RWPE2 (cell line): ENCODE results near the gene COL4A2.

Experiments
- ATAC-seq: fragments of 200-7000 bp; cut with Tn5 transposase; 3 replicates; pipeline ENCODE4 v1.9.1; 2021; ENCODE audit warnings: low read depth
- DNase-seq: peaks from one replicate; pipeline ENCODE4 v3.0.0-alpha.2; 2020; ENCODE audit warnings: low spot score
- H3K27ac ChIP-seq: fragments of 450-650 bp; 2 replicates; pipeline ENCODE4 v1.5.1; 2017; ENCODE audit warnings: mild to moderate bottlenecking; ENCODE audit not compliant: poor library complexity, severe bottlenecking
- H3K27me3 ChIP-seq: fragments of 250-450 bp; sonication (Bioruptor Pico); 2 replicates; pipeline ENCODE4 v1.5.1; 2021; ENCODE audit warnings: mild to moderate bottlenecking, moderate library complexity; ENCODE audit not compliant: insufficient read depth, poor library complexity, severe bottlenecking
- H3K36me3 ChIP-seq: fragments of 250-450 bp; sonication (Bioruptor Pico); 2 replicates; pipeline ENCODE4 v1.5.1; 2020; ENCODE audit warnings: low read depth, mild to moderate bottlenecking, moderate library complexity
- H3K4me1 ChIP-seq: fragments of 250-450 bp; sonication (Bioruptor Pico); 2 replicates; pipeline ENCODE4 v1.5.1; 2021; ENCODE audit warnings: mild to moderate bottlenecking, moderate library complexity; ENCODE audit not compliant: insufficient read depth, poor library complexity, severe bottlenecking
- H3K4me3 ChIP-seq: fragments of 250-450 bp; sonication (Bioruptor Pico); 2 replicates; pipeline ENCODE4 v1.5.1; 2021; ENCODE audit warnings: mild to moderate bottlenecking, moderate library complexity; ENCODE audit not compliant: severe bottlenecking
- H3K9me3 ChIP-seq: fragments of 250-450 bp; sonication (Bioruptor Pico); 2 replicates; pipeline ENCODE4 v1.5.1; 2021; ENCODE audit warnings: mild to moderate bottlenecking, moderate library complexity; ENCODE audit not compliant: severe bottlenecking
- TF ChIP-seq, protein P1 (sequence below): fragments of 450-650 bp; IDR thresholded peaks from one replicate; pipeline ENCODE4 v1.5.1; 2017; ENCODE audit warnings: mild to moderate bottlenecking, moderate library complexity; ENCODE audit not compliant: poor library complexity, severe bottlenecking

COL4A2 gene

DNA sequence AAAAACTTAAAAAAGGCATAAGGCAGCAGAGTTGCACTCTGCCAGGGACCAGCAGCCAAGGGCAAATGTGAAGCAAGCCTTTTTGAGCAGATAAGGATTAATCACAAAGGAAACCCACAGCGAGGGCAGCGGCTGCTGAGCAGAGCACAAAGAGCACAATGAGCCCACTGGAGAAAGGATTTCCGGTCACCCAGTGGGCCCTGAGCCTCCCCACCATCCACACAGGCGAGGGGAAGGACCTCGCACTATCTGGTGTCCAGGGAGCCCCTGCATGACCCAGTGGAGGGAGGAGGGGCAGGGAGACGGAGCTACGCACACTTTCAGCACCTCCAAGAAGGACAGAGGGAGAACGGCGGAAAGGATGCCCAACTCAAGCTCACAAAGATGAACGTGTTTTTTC, 40.1 kb upstream of the COL4A2 start:
- TF ChIP-seq, protein P1, sequence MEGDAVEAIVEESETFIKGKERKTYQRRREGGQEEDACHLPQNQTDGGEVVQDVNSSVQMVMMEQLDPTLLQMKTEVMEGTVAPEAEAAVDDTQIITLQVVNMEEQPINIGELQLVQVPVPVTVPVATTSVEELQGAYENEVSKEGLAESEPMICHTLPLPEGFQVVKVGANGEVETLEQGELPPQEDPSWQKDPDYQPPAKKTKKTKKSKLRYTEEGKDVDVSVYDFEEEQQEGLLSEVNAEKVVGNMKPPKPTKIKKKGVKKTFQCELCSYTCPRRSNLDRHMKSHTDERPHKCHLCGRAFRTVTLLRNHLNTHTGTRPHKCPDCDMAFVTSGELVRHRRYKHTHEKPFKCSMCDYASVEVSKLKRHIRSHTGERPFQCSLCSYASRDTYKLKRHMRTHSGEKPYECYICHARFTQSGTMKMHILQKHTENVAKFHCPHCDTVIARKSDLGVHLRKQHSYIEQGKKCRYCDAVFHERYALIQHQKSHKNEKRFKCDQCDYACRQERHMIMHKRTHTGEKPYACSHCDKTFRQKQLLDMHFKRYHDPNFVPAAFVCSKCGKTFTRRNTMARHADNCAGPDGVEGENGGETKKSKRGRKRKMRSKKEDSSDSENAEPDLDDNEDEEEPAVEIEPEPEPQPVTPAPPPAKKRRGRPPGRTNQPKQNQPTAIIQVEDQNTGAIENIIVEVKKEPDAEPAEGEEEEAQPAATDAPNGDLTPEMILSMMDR = no peak
- DNase-seq (no peak), ATAC-seq (no peak)
- no peak overlapping the region for H3K4me3 ChIP-seq
- no peaks in the 10 kb centered on the region for H3K27me3 ChIP-seq
- no peak overlapping the region for H3K27ac ChIP-seq
- H3K4me1 ChIP-seq = no peaks in the 10 kb centered on the region
- H3K36me3 ChIP-seq = peaks cover 15% of the 10 kb centered on the region
- H3K9me3 ChIP-seq = no peaks in the 10 kb centered on the region

- no peak for ATAC-seq
- H3K27ac ChIP-seq = no peak overlapping the region
- H3K27me3 ChIP-seq = no peaks in the 10 kb centered on the region
- no peak for DNase-seq
- TF ChIP-seq, protein P1 = no peak
- H3K4me1 ChIP-seq = no peaks in the 10 kb centered on the region
- H3K9me3 ChIP-seq = no peaks in the 10 kb centered on the region
- peaks cover 17% of the 10 kb centered on the region for H3K36me3 ChIP-seq
- no peak overlapping the region for H3K4me3 ChIP-seq
These were observed 39.0 kb upstream of the COL4A2 start for GRCh38 chr13:110268061-110268460.

- H3K9me3 ChIP-seq = no peaks in the 10 kb centered on the region
These were observed 38.4 kb upstream of the COL4A2 start for GRCh38 chr13:110268576-110269185.

GRCh38 chr13:110269509-110270185, 37.4 kb upstream of the COL4A2 start:
- H3K9me3 ChIP-seq = no peaks in the 10 kb centered on the region
- H3K27me3 ChIP-seq = no peaks in the 10 kb centered on the region
- no peak overlapping the region for H3K27ac ChIP-seq
- no peak overlapping the region for H3K4me3 ChIP-seq
- DNase-seq = no peak
- ATAC-seq = no peak
- peaks cover 17% of the 10 kb centered on the region for H3K36me3 ChIP-seq
- no peaks in the 10 kb centered on the region for H3K4me1 ChIP-seq
- TF ChIP-seq, protein P1 = no peak

More at GRCh38 chr13:110268576-110269185, 38.4 kb upstream of the COL4A2 start:
- Histone ChIP-seq H3K27ac (no peak overlapping the region), H3K36me3 (peaks cover 17% of the 10 kb centered on the region), H3K27me3 (no peaks in the 10 kb centered on the region), H3K4me1 (no peaks in the 10 kb centered on the region), H3K4me3 (no peak overlapping the region)
- no peak for ATAC-seq
- no peak for DNase-seq
- TF ChIP-seq, protein P1 = no peak

DNA sequence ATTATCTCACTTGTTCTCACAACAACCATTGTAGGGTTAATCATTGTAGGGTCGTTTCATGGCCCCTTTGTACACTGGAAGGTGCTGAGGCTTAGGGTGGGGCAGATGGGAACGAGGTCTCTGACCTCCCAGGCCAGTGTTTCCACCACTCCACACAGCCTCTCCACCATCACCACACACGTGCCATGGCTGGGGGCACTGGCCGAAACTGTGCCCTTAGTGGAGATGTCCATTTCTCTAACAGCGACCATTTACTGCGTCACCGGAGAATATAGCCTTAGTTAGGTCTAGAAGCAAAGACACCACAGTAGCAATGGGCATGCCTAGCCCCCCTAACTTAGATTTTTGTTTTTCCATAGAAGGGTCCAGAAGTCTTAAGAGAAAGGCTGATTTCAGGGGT, 36.6 kb upstream of the COL4A2 start:
- ATAC-seq = no peak
- Histone ChIP-seq H3K36me3 (peaks cover 17% of the 10 kb centered on the region), H3K4me1 (no peaks in the 10 kb centered on the region), H3K4me3 (no peak overlapping the region), H3K9me3 (no peaks in the 10 kb centered on the region), H3K27ac (no peak overlapping the region), H3K27me3 (no peaks in the 10 kb centered on the region)
- TF ChIP-seq, protein P1 = no peak
- no peak for DNase-seq
